ENCODE data around the gene AMDHD1. TPM values are rescaled to one million over a fixed set of nuclear protein-coding genes. Genes with fewer than 3 reads are reported as not detected.

Gene AMDHD1
- total RNA-seq, 1 donor = 0.63 TPM

- Histone ChIP-seq H3K27me3 (ENCODE audit: insufficient read depth, low read length) (no peaks in the 10 kb centered on the region), H3K4me1 (ENCODE audit: insufficient read depth, low read length) (no peaks in the 10 kb centered on the region), H3K4me3 (ENCODE audit: low read length) (no peak overlapping the region)
Observed at GRCh38 chr12:95977764-95978305, 34.7 kb downstream of the AMDHD1 start.

GRCh38 chr12:95978351-95978750, 35.2 kb downstream of the AMDHD1 start:
- no peaks in the 10 kb centered on the region for H3K27me3 ChIP-seq (ENCODE audit: insufficient read depth, low read length)
- H3K9me3 ChIP-seq (ENCODE audit: low read depth, low read length) = no peaks in the 10 kb centered on the region
- no peaks in the 10 kb centered on the region for H3K4me1 ChIP-seq (ENCODE audit: insufficient read depth, low read length)
- no peak overlapping the region for H3K4me3 ChIP-seq (ENCODE audit: low read length)

More at GRCh38 chr12:95977764-95978305, 34.7 kb downstream of the AMDHD1 start:
- no peaks in the 10 kb centered on the region for H3K9me3 ChIP-seq (ENCODE audit: low read depth, low read length)

GRCh38 chr12:95978774-95979173, 35.6 kb downstream of the AMDHD1 start:
- no peaks in the 10 kb centered on the region for H3K9me3 ChIP-seq (ENCODE audit: low read depth, low read length)
- no peaks in the 10 kb centered on the region for H3K4me1 ChIP-seq (ENCODE audit: insufficient read depth, low read length)
- H3K27me3 ChIP-seq (ENCODE audit: insufficient read depth, low read length) = no peaks in the 10 kb centered on the region
- H3K4me3 ChIP-seq (ENCODE audit: low read length) = no peak overlapping the region

GRCh38 chr12:95980437-95980836, 37.3 kb downstream of the AMDHD1 start:
- no peaks in the 10 kb centered on the region for H3K4me1 ChIP-seq (ENCODE audit: insufficient read depth, low read length)

GRCh38 chr12:95982602-95983001, 39.5 kb downstream of the AMDHD1 start:
- no peaks in the 10 kb centered on the region for H3K9me3 ChIP-seq (ENCODE audit: low read depth, low read length)
- H3K4me3 ChIP-seq (ENCODE audit: low read length) = no peak overlapping the region
- no peaks in the 10 kb centered on the region for H3K4me1 ChIP-seq (ENCODE audit: insufficient read depth, low read length)
- no peaks in the 10 kb centered on the region for H3K27me3 ChIP-seq (ENCODE audit: insufficient read depth, low read length)

More at GRCh38 chr12:95980437-95980836, 37.3 kb downstream of the AMDHD1 start:
- H3K9me3 ChIP-seq (ENCODE audit: low read depth, low read length) = no peaks in the 10 kb centered on the region
- H3K27me3 ChIP-seq (ENCODE audit: insufficient read depth, low read length) = no peaks in the 10 kb centered on the region
- no peak overlapping the region for H3K4me3 ChIP-seq (ENCODE audit: low read length)

GRCh38 chr12:95984682-95985081, 41.6 kb downstream of the AMDHD1 start:
- H3K27me3 ChIP-seq (ENCODE audit: insufficient read depth, low read length) = no peaks in the 10 kb centered on the region
- H3K4me3 ChIP-seq (ENCODE audit: low read length) = no peak overlapping the region
- H3K4me1 ChIP-seq (ENCODE audit: insufficient read depth, low read length) = peaks cover 4% of the 10 kb centered on the region
- H3K9me3 ChIP-seq (ENCODE audit: low read depth, low read length) = no peaks in the 10 kb centered on the region

- H3K4me1 ChIP-seq (ENCODE audit: insufficient read depth, low read length) = peaks cover 6% of the 10 kb centered on the region
- no peaks in the 10 kb centered on the region for H3K9me3 ChIP-seq (ENCODE audit: low read depth, low read length)
- H3K27me3 ChIP-seq (ENCODE audit: insufficient read depth, low read length) = no peaks in the 10 kb centered on the region
- no peak overlapping the region for H3K4me3 ChIP-seq (ENCODE audit: low read length)
Observed at GRCh38 chr12:95986635-95987570, 43.8 kb downstream of the AMDHD1 start.

GRCh38 chr12:95988506-95989275, 45.6 kb downstream of the AMDHD1 start:
- H3K27me3 ChIP-seq (ENCODE audit: insufficient read depth, low read length) = no peaks in the 10 kb centered on the region
- H3K9me3 ChIP-seq (ENCODE audit: low read depth, low read length) = no peaks in the 10 kb centered on the region
- no peak overlapping the region for H3K4me3 ChIP-seq (ENCODE audit: low read length)
- H3K4me1 ChIP-seq (ENCODE audit: insufficient read depth, low read length) = peaks cover 6% of the 10 kb centered on the region

GRCh38 chr12:95989504-95990123, 46.5 kb downstream of the AMDHD1 start:
- no peak overlapping the region for H3K4me3 ChIP-seq (ENCODE audit: low read length)
- H3K27me3 ChIP-seq (ENCODE audit: insufficient read depth, low read length) = no peaks in the 10 kb centered on the region
- H3K9me3 ChIP-seq (ENCODE audit: low read depth, low read length) = no peaks in the 10 kb centered on the region
- peaks cover 14% of the 10 kb centered on the region for H3K4me1 ChIP-seq (ENCODE audit: insufficient read depth, low read length)

- Histone ChIP-seq H3K4me1 (ENCODE audit: insufficient read depth, low read length) (peaks cover 19% of the 10 kb centered on the region), H3K9me3 (ENCODE audit: low read depth, low read length) (no peaks in the 10 kb centered on the region), H3K27me3 (ENCODE audit: insufficient read depth, low read length) (no peaks in the 10 kb centered on the region), H3K4me3 (ENCODE audit: low read length) (no peak overlapping the region)
Observed at GRCh38 chr12:95990136-95990535, 47.0 kb downstream of the AMDHD1 start.

- Histone ChIP-seq H3K27me3 (ENCODE audit: insufficient read depth, low read length) (no peaks in the 10 kb centered on the region), H3K4me3 (ENCODE audit: low read length) (no peak overlapping the region), H3K9me3 (ENCODE audit: low read depth, low read length) (no peaks in the 10 kb centered on the region), H3K4me1 (ENCODE audit: insufficient read depth, low read length) (peaks cover 54% of the 10 kb centered on the region)
Observed at GRCh38 chr12:95993907-95994306, 50.8 kb downstream of the AMDHD1 start.

GRCh38 chr12:95994476-95994875, 51.3 kb downstream of the AMDHD1 start:
- peaks cover 56% of the 10 kb centered on the region for H3K4me1 ChIP-seq (ENCODE audit: insufficient read depth, low read length)
- H3K9me3 ChIP-seq (ENCODE audit: low read depth, low read length) = no peaks in the 10 kb centered on the region
- no peak overlapping the region for H3K4me3 ChIP-seq (ENCODE audit: low read length)
- H3K27me3 ChIP-seq (ENCODE audit: insufficient read depth, low read length) = no peaks in the 10 kb centered on the region

- no peaks in the 10 kb centered on the region for H3K27me3 ChIP-seq (ENCODE audit: insufficient read depth, low read length)
- no peaks in the 10 kb centered on the region for H3K9me3 ChIP-seq (ENCODE audit: low read depth, low read length)
- peaks cover 51% of the 10 kb centered on the region for H3K4me1 ChIP-seq (ENCODE audit: insufficient read depth, low read length)
Observed at GRCh38 chr12:95995238-95996031, 52.3 kb downstream of the AMDHD1 start.

GRCh38 chr12:95996034-95996658, 53.0 kb downstream of the AMDHD1 start, which contains the start of gene HAL:
Gene HAL, minus strand, starts transcription at chr12:95996344. Its CDS starts 434 bp downstream, at chr12:95995910.
- H3K27me3 ChIP-seq (ENCODE audit: insufficient read depth, low read length) = no peaks in the 10 kb centered on the region
- no peaks in the 10 kb centered on the region for H3K9me3 ChIP-seq (ENCODE audit: low read depth, low read length)
- H3K4me3 ChIP-seq (ENCODE audit: low read length) = peak within 1 kb of the TSS; percentile 36
- peaks cover 51% of the 10 kb centered on the region for H3K4me1 ChIP-seq (ENCODE audit: insufficient read depth, low read length)

More at GRCh38 chr12:95995238-95996031, 52.3 kb downstream of the AMDHD1 start:
- peak overlapping the region; percentile 36 for H3K4me3 ChIP-seq (ENCODE audit: low read length)

Measured in mononuclear cell (primary cell).